Caki2 (cell line): ENCODE data around the gene YEATS2. TPM values are rescaled to one million over a fixed set of nuclear protein-coding genes. Genes with fewer than 3 reads are reported as not detected.
"Not testable (repeated sequence)": the region's sequence is repeated elsewhere in the genome, so short reads cannot be mapped to it uniquely, and the experiment has no call there.

Experiments
- DNase-seq: peaks from one replicate; pipeline ENCODE4 v3.0.0-alpha.2; 2015; ENCODE audit warnings: low read depth
- in situ Hi-C: cut with HindIII; loops from 2 replicates; pipeline ENCODE4 v1.10.0; 2016; ENCODE audit warnings: low sequenced_read_pairs, low pct_unique_long_range_greater_than_20kb, mixed read lengths
- total RNA-seq: library from RNA; depleted of rRNA; stranded (reverse); fragments of >200 nt; shearing (Covaris generic); gene quantifications from 2 replicates; pipeline ENCODE4 v1.2.3, GENCODE V29; 2014; ENCODE audit warnings: low replicate concordance; rRNA removed

Gene YEATS2
- 20.1 and 24.5 TPM in 2 replicates for total RNA-seq

DNA sequence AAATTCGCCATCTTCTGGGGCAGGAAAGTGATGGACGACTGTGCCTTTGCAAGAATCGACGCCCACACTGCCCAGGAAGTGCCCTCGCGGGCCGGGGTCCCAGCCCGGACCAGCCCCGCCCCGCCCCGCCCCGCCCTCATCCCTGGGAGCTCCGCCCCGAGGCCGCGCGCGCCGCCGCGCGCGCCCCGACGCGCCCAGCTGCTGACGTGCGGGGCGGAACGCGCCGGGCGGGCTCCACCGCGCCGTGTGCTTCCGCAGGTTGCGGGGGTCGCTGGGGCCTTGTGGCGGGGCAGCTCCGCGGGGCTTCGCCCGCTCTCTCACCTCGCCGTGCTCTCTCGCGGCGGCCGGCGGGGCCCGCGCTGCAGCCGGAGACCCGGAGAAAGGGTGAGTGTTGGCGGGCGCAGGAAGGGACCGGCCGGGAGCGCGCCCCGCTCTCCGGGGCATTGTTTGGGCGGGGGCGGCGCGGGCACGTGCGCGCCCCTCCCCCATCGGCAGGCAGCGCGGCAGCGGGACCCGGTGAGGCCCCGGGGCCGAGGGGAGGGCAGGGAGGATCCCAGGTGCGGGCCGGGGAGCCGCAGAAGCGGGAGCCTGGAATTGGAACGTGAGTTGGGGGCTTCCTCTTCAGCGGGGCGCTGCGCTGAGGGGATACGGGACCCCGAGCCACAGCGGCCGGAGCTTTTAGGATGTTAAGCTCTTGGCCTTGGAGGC is at the start of gene YEATS2:
Gene YEATS2 (plus strand): TSS at position 188 of the 708 bp plus-strand sequence. CDS start 17,366 bp downstream, outside the sequence.
- in situ Hi-C loops: no loop called here
- peak; percentile 65 for DNase-seq

DNA sequence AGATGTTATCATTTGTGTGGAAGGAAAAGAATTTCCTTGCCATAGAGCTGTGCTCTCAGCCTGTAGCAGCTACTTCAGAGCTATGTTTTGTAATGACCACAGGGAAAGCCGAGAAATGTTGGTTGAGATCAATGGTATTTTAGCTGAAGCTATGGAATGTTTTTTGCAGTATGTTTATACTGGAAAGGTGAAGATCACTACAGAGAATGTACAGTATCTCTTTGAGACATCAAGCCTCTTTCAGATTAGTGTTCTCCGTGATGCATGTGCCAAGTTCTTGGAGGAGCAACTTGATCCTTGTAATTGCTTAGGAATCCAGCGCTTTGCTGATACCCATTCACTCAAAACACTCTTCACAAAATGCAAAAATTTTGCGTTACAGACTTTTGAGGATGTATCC is 47.0 kb upstream of the YEATS2 start:
- in situ Hi-C loops: no loop called here
- no peak for DNase-seq

DNA sequence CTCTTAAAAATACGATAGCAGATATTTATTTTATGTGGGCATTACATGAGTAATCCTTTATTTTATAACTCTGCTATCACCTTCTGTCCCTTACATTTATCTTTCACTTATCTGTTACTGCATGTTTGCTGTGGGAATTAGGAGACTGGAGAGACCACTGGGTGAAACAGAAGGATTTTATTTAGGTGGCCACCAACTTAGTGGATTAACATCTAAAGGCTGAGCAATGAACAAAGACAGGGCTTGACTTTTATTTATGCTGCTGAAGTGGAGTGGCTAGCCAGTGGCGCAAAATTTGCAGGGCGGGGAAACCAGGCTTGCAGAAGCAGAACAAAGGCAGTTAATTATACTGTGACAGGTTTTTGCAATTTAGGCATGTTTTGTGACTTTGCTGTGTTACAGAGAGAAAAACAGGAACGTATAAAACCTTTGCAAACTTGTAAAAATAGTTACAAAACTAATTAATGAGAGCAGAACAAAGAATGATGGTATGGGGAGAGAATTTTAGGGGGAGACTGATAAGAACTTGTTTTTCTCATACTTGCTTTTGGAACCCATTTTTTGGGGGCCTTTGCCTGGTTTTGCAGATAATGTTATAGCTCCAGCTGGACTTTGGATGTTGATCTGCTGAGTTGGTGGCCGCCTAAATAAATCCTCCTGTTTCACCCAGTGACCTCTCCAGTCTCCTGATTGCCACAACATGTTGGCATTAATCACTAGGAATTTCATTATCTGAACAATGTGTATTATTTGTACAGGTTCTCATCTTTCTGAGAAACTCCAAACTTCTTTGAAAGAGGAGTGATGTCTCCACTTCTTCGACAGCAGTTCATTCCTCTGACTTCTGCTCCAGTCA is 44.2 kb upstream of the YEATS2 start:
- in situ Hi-C loops: no loop called here
- peak; percentile 50 for DNase-seq

DNA sequence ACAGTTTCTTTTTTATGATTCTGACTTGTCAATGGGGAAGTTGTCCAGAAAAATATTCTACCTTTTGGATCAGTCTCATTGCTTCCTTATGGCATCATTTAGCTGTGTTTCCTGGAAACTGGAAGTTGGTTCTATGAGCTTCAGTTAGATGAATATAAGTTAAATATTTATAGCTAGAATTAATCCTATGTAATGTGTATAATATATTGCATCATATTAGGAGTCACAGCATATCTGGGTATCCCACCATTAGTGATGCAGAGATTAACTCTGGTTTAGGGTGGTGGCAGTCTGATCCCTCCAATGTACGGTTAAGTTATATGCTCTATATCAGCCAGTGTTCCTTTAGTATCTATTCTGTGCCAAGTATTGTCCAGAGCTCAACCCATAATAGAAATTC is 42.9 kb upstream of the YEATS2 start:
- in situ Hi-C loops: no loop called here

DNA sequence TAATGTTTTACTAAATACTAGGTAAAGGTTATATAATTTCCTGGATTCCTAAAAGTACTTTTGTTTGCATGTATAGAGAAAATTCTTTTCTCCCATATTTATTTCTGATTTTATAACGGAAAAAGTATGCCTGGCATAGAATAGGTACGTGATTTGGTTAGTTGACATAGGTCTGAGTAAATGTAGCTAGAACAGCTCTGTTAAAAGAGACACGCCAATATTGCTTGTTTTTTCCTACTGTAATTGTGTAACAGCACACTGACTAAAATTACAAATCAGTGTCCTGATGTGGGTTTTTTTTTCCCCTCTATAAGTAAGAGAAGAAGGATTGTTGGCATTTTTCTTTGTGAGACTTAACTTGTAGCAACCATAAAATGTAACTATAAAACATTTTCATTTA is 35.5 kb upstream of the YEATS2 start:
- in situ Hi-C loops: no loop called here
- DNase-seq: no peak

More for the DNA sequence above, 42.9 kb upstream of the YEATS2 start:
- no peak for DNase-seq

DNA sequence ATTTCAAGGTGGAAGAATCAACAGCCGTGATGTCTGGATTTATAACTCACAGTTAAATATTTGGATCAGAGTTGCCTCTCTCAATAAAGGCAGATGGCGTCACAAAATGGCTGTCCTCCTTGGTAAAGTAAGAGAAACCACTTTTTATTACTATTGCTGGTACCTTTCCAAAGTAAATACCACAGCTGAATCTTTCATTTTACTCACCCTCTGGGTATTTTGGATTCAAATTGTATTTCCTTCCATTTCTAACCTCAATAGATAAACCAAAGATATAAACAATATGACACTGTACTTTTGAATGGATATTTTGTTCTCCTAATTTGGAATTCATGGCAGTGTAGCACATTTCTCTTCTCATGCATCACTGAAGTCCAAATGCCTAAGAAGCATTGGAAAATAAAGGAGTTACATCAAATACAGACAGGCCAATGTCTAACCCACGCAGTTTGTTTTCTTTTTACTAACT is 32.6 kb upstream of the YEATS2 start:
- in situ Hi-C loops: no loop called here
- DNase-seq: peak; percentile 98

DNA sequence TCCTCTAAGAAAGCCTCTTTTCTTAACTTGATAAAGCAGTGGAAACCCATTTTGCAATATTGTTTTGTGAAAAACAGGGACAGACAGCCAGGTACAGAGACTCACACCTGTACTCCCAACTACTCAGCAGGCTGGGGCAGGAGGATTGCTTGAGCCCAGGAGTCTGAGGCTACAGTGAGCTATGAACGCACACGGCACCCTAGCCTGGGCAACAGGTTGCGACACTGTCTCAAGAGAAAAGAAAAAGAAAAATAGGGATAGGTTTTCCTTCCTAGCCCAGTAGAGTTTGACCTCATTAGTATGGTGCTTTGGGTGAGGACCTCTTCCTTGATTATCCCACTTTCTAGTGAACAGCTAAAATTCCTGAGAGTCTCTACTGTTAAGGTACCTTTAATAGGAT is 17.5 kb upstream of the YEATS2 start:
- DNase-seq: no peak
- in situ Hi-C loops: no loop called here

DNA sequence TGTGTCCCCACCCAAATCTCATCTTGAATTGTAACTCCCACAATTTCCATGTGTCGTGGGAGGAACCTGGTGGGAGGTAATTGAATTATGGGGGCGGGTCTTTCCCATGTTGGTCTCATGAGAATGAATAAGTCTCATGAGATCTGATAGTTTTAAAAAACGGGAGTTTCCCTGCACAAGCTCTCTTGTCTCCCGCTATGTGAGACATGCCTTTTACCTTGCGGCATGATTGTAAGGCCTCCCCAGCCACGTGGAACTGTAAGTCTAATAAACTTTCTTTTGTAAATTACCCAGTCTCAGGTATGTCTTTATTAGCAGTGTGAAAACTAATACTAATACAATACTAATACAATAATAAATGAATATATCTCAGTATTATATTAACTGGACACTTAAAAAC is 9.9 kb upstream of the YEATS2 start:
- in situ Hi-C loops: no loop called here
- DNase-seq: no peak

DNA sequence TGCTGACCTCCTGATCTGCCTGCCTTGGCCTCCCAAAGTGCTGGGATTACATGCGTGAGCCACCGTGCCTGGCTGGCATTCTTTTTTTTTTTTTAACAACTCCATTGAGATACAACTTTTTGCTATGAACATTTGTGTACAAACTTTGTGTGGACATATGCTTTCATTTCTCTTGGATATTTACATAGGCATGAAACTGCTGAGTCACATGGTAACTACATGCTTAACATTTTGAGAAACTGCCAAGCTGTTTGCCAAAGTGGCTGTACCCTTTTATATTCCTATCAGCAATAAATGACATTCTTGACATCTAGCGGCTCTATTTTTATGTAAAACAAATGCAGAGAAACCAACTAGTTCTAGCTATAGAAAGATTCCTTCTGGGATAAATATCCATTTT is 8.7 kb upstream of the YEATS2 start:
- in situ Hi-C loops: no loop called here
- DNase-seq: no peak

DNA sequence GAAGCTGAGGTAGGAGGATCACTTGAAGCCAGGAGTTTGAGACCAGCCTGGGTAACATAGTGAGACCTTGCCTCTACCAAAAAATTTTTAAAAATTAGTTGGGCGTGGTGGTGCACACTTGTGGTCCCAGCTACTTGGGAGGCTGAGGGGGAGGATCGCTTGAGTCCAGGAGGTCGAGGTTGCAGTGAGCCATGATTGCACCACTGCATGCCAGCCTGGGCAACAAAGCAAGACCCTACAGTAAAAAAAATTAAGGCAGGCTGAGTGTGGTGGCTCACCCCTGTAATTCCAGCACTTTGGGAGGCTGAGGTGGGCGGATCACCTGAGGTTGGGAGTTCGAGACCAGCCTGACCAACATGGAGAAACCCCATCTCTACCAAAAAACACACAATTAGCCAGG is 8.0 kb upstream of the YEATS2 start:
- in situ Hi-C loops, DNase-seq: not testable (repeated sequence)

DNA sequence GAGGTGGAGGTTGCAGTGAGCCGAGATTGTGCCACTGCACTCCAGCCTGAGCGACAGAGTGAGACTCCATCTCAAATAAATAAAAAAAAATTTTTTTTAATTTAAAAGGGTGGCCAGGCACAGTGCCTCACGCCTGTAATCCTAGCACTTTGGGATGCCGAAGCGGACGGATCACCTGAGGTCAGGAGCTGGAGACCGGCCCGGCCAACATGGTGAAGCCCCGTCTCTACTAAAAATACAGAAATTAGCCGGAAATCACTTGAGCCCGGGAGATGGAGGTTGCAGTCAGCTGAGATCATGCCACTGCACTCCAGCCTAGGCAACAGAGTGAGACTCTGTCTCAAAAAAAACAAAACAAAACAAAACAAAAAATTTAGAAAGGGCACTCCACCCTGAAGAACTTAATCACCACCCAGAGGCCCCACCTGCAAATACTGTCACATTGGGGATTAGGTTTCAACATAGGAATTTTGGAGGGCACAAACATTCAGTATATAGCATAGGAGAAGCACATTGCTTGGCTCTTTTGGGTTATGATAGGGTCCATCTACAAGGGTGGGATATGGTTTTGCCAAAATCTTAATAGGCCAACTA is 7.1 kb upstream of the YEATS2 start:
- no peak for DNase-seq
- in situ Hi-C loops: no loop called here

DNA sequence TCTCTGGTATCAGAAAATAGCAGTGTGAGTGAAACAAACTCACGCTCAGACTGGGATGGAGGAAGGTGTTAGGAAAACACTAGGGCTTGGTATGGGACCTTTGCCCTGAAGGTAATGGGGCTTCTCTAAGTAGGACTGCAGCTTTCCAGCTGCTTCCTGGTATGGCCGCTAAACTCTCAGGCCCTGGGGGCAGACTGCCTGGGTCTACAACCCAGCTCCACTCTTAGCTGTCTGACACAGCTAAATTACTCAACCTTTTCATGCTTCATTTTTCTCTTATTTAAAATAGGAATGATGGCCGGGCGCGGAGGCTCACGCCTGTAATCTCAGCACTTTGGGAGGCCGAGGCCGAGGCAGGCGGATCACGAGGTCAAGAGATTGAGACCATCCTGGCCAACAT is 5.2 kb upstream of the YEATS2 start:
- DNase-seq: peak; percentile 31
- in situ Hi-C loops: no loop called here

DNA sequence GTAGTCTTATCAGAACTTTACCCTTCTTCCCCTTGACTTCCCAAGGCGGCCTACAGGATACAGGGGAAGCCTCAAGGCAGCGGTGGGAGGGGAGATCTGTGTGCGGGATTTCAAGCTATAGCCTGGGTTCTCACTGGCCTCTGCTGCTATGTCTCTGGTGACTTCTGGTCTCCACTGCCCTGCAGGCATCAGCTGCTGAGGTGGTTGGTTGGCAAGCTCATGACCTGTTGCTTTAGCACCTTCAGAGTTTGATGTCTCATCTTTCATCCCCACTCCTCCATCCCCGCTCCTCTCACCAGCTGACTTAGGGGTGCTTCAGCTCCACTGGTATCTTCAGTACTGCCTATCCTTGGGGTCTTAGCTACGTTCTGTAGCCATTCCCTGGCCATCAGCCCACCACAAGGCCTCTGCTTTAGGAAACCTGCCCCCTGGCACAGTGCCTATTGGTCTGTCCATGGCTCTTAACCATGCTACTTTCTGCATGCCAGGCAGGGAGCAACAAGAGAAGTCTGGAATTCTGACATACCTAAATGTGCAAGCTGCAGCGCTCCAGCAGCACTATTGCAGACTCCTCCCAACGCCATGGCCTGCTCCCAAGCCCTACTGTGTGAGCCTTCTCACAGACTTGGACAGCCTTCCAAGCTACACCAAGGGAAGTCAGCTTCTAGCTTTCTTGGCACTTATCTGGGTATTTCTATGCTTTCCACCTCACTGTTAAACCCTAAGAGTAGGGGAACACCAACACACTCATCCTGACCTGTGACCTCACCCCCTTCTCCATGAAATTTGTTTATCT is 1.8 kb upstream of the YEATS2 start:
- DNase-seq: no peak
- in situ Hi-C loops: no loop called here

DNA sequence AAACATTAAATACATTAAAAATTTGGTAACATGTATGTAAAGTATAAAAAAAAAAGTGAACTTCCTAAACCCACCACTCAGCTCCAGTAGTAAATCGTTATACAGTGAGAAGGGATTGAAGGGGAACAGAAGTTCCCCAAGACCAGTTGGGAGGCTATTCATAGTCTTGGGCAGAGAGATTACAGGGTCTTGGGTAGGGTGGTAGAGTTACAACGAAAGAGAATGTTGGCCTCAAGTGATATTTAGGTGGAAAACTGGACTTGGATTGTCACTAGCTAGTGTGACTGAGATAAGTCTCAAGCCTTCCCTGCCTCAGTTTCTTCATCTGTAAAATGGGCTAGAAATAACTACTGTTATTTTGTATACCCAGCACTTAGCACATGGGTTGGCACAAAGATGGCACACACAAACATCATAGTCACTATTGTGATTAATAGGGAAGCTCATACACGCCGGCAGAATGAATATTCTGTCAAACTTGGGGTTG is 431 bp upstream of the YEATS2 start:
- no peak for DNase-seq
- in situ Hi-C loops: no loop called here

DNA sequence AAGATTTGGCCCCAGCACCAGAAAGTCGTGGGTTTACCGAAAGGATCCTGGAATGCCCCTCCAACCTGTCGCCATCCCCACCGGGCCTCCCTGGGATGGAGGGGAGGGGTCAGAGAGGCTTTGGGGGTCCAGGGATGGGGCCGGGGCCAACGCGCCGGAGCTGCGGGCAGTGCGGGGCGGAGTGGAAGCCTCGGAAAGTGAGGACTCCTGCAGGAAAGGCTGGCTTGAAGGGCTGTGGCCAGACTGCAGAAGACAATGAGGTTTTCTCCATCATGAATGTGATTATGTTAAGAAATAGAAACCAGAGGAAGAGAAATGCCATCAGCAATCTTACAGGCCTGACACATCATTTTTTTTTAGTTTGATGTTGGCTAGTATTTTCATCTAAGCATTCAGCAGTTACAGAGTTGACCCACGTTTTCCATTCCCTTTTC is 738 bp downstream of the YEATS2 start:
- DNase-seq: peak; percentile 16
- in situ Hi-C loops: no loop called here

DNA sequence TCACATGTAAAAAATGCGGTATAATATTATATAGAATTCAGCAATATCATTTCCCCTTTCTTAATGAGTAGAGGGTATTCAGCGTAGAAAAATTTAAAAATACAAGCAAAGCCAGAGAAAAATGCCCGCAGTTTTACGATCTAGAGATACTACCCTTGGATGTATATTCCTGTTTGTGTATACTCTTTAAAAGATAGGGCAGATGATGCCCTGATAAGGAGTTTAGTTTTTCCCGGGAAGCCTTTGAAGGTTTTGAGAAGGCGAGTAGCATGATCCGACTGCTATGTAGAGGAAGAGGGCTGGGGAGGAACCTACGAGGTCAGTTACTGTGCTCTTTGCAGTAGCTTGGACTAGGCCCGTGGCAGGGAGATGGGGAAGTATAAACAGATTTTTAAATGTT is 1.2 kb downstream of the YEATS2 start:
- DNase-seq: peak; percentile 16

DNA sequence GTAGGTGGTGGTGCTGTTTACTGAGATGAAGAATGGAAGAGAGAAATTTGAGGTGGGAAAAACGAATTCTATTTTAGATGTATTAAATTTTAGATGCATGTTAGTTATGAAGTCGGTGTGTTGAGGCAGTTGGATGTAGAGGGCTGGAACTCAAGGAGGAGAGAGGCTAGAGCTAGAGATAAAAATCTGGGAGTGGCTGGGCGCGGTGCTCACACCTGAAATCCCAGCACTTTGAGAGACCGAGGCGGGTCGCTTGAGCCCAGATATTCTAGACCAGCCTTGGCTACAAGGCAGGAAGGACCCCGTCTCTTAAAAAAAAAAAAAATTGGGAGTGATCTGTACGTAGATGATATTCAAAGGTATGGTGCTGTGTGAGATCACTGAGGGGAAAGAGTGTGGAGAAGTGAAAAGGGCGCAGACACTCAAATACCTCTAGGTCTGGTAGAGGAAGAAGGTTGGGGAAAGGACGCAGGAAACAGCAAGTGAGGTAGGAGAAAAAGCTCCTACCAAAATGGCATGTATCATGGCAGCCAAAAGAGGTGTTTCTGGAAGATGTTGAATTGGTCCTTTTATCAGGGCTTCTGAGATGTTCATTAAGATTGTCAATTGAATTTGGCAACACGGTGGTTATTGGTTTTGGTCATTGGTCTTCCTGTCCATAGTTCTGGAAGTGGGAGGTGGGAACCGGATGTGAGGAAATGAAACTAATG is 1.8 kb downstream of the YEATS2 start:
- no peak for DNase-seq
- in situ Hi-C loops: no loop called here

More for the DNA sequence above, 1.2 kb downstream of the YEATS2 start:
- in situ Hi-C loops: no loop called here
